Stomach (tissue), 4 donors: Measurements from ENCODE around the gene PCDHB12.

Experiments used
- CTCF ChIP-seq, 7 experiments: fragments of 450-650 bp in 4 of 7; fragments of 200-600 bp in 3 of 7; sonication (generic) in 3 of 7; IDR thresholded peaks; one replicate each; pipeline ENCODE4 v1.5.1; 2016 to 2019; ENCODE audit warnings: antibody characterized with exemption in 7 of 7, control low read depth in 2 of 7, mild to moderate bottlenecking in 1 of 7
- POLR2A ChIP-seq, 4 donors: fragments of 450-650 bp; IDR thresholded peaks; one replicate each; pipeline ENCODE4 v1.6.1; 2016; ENCODE audit warnings: antibody characterized with exemption in 4 of 4, control low read depth in 2 of 4, mild to moderate bottlenecking in 1 of 4, moderate library complexity in 1 of 4

GRCh38 chr5:141186897-141187512 lies 21.5 kb upstream of the PCDHB12 start, which contains the start of gene PCDHB9:
- peak in 1 of 7 experiments; percentile 10 for TF ChIP-seq CTCF (IDR thresholded peaks at IDR 0.05)
- no peak for TF ChIP-seq POLR2A (IDR thresholded peaks at IDR 0.05)
